ENCODE measurements around the gene TTYH2. TPM values are rescaled to one million over a fixed set of nuclear protein-coding genes. Genes with fewer than 3 reads are reported as not detected.

The TTYH2 gene
- total RNA-seq, 1 donor: 1.4 TPM

- no peaks in the 10 kb centered on the region for H3K4me1 ChIP-seq (ENCODE audit: insufficient read depth, low read length)
- no peaks in the 10 kb centered on the region for H3K27me3 ChIP-seq (ENCODE audit: insufficient read depth, low read length)
These were observed 73.7 kb downstream of the TTYH2 start for GRCh38 chr17:74287031-74287602.

GRCh38 chr17:74288785-74289184, 75.4 kb downstream of the TTYH2 start:
- Histone ChIP-seq H3K36me3 (ENCODE audit: insufficient read depth, low read length) (no peaks in the 10 kb centered on the region), H4K20me1 (ENCODE audit: insufficient read depth, low read length) (no peaks in the 10 kb centered on the region), H3K4me3 (ENCODE audit: insufficient read depth, low read length) (no peak overlapping the region), H3K9me3 (ENCODE audit: low read depth, low read length) (no peaks in the 10 kb centered on the region), H3K4me1 (ENCODE audit: insufficient read depth, low read length) (no peaks in the 10 kb centered on the region), H3K27ac (ENCODE audit: low read depth, low read length) (no peak overlapping the region), H2AFZ (ENCODE audit: low read length) (no peak overlapping the region), H3K27me3 (ENCODE audit: insufficient read depth, low read length) (no peaks in the 10 kb centered on the region), H3K4me2 (ENCODE audit: insufficient read depth, low read length) (no peak overlapping the region), H3K79me2 (ENCODE audit: insufficient read depth, low read length) (no peaks in the 10 kb centered on the region)
- no peak for DNase-seq (ENCODE audit: insufficient read length, low spot score, missing footprints)
- TF ChIP-seq, protein P1, sequence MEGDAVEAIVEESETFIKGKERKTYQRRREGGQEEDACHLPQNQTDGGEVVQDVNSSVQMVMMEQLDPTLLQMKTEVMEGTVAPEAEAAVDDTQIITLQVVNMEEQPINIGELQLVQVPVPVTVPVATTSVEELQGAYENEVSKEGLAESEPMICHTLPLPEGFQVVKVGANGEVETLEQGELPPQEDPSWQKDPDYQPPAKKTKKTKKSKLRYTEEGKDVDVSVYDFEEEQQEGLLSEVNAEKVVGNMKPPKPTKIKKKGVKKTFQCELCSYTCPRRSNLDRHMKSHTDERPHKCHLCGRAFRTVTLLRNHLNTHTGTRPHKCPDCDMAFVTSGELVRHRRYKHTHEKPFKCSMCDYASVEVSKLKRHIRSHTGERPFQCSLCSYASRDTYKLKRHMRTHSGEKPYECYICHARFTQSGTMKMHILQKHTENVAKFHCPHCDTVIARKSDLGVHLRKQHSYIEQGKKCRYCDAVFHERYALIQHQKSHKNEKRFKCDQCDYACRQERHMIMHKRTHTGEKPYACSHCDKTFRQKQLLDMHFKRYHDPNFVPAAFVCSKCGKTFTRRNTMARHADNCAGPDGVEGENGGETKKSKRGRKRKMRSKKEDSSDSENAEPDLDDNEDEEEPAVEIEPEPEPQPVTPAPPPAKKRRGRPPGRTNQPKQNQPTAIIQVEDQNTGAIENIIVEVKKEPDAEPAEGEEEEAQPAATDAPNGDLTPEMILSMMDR (IDR thresholded peaks at IDR 0.05; ENCODE audit: extremely low read depth, low read depth, low read length): no peak

More at GRCh38 chr17:74287031-74287602, 73.7 kb downstream of the TTYH2 start:
- no peak overlapping the region for H3K4me3 ChIP-seq (ENCODE audit: insufficient read depth, low read length)
- no peak overlapping the region for H2AFZ ChIP-seq (ENCODE audit: low read length)
- H4K20me1 ChIP-seq (ENCODE audit: insufficient read depth, low read length): no peaks in the 10 kb centered on the region
- no peaks in the 10 kb centered on the region for H3K9me3 ChIP-seq (ENCODE audit: low read depth, low read length)
- H3K4me2 ChIP-seq (ENCODE audit: insufficient read depth, low read length): no peak overlapping the region
- no peak overlapping the region for H3K27ac ChIP-seq (ENCODE audit: low read depth, low read length)
- H3K79me2 ChIP-seq (ENCODE audit: insufficient read depth, low read length): no peaks in the 10 kb centered on the region
- TF ChIP-seq, protein P1 (IDR thresholded peaks at IDR 0.05; ENCODE audit: extremely low read depth, low read depth, low read length): no peak
- no peaks in the 10 kb centered on the region for H3K36me3 ChIP-seq (ENCODE audit: insufficient read depth, low read length)
- DNase-seq (ENCODE audit: insufficient read length, low spot score, missing footprints): no peak

GRCh38 chr17:74289688-74290087, 76.3 kb downstream of the TTYH2 start:
- Histone ChIP-seq H2AFZ (ENCODE audit: low read length) (no peak overlapping the region), H4K20me1 (ENCODE audit: insufficient read depth, low read length) (no peaks in the 10 kb centered on the region), H3K27ac (ENCODE audit: low read depth, low read length) (no peak overlapping the region), H3K27me3 (ENCODE audit: insufficient read depth, low read length) (no peaks in the 10 kb centered on the region), H3K4me1 (ENCODE audit: insufficient read depth, low read length) (no peaks in the 10 kb centered on the region), H3K79me2 (ENCODE audit: insufficient read depth, low read length) (no peaks in the 10 kb centered on the region), H3K36me3 (ENCODE audit: insufficient read depth, low read length) (no peaks in the 10 kb centered on the region), H3K9me3 (ENCODE audit: low read depth, low read length) (no peaks in the 10 kb centered on the region), H3K4me3 (ENCODE audit: insufficient read depth, low read length) (no peak overlapping the region), H3K4me2 (ENCODE audit: insufficient read depth, low read length) (no peak overlapping the region)
- TF ChIP-seq, protein P1 (IDR thresholded peaks at IDR 0.05; ENCODE audit: extremely low read depth, low read depth, low read length): no peak
- no peak for DNase-seq (ENCODE audit: insufficient read length, low spot score, missing footprints)

DNA sequence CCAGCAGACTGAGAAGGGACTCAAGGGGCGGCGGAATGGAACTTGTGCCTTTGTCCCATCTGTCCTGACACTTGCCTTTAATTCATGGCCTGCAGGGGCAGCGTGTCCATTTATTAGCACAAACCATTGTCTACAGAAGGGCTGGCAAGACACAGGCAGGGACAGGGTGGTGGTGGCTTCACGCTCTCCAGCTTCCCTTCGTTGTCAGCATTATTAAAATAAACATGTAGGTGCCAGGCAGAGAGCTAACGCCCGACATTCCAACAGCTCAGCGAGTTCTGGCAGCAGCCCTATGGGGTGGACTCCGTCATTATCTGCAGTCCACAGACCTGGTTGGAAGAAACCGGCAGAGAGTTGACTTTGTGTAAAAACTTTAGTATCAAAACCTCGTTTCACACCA, 77.0 kb downstream of the TTYH2 start:
- H4K20me1 ChIP-seq (ENCODE audit: insufficient read depth, low read length): no peaks in the 10 kb centered on the region
- no peak overlapping the region for H2AFZ ChIP-seq (ENCODE audit: low read length)
- H3K4me3 ChIP-seq (ENCODE audit: insufficient read depth, low read length): no peak overlapping the region
- TF ChIP-seq, protein P1 (IDR thresholded peaks at IDR 0.05; ENCODE audit: extremely low read depth, low read depth, low read length): no peak
- no peaks in the 10 kb centered on the region for H3K27me3 ChIP-seq (ENCODE audit: insufficient read depth, low read length)
- no peaks in the 10 kb centered on the region for H3K36me3 ChIP-seq (ENCODE audit: insufficient read depth, low read length)
- no peaks in the 10 kb centered on the region for H3K4me1 ChIP-seq (ENCODE audit: insufficient read depth, low read length)
- H3K27ac ChIP-seq (ENCODE audit: low read depth, low read length): no peak overlapping the region
- H3K9me3 ChIP-seq (ENCODE audit: low read depth, low read length): no peaks in the 10 kb centered on the region
- no peak overlapping the region for H3K4me2 ChIP-seq (ENCODE audit: insufficient read depth, low read length)
- no peaks in the 10 kb centered on the region for H3K79me2 ChIP-seq (ENCODE audit: insufficient read depth, low read length)
- DNase-seq (ENCODE audit: insufficient read length, low spot score, missing footprints): no peak
